HG03066 (cell line): ENCODE data around the gene PLEKHG4.

ENCODE experiments used
- ATAC-seq: cut with Tn5 transposase; IDR thresholded peaks from one replicate; pipeline ENCODE4 v1.9.1; 2021; ENCODE audit warnings: low read depth; ENCODE audit not compliant: unreplicated experiment

PLEKHG4 gene

GRCh38 chr16:67326472-67327309, 47.4 kb downstream of the PLEKHG4 start, which contains the start of the genes KCTD19 and LRRC36:
KCTD19 (minus strand) TSS chr16:67326741; CDS start chr16:67326707, 34 bp downstream.
LRRC36 (plus strand) TSS chr16:67326815; CDS start chr16:67326863, 48 bp downstream.
- ATAC-seq = no peak

- no peak for ATAC-seq
Measured at GRCh38 chr16:67327743-67328142, 48.4 kb downstream of the PLEKHG4 start.

GRCh38 chr16:67329901-67330300, 50.6 kb downstream of the PLEKHG4 start:
- no peak for ATAC-seq

- ATAC-seq = no peak
Measured at GRCh38 chr16:67333315-67333714, 54.0 kb downstream of the PLEKHG4 start.

- no peak for ATAC-seq
Measured at GRCh38 chr16:67336116-67336515, 56.8 kb downstream of the PLEKHG4 start.

GRCh38 chr16:67336648-67337047, 57.3 kb downstream of the PLEKHG4 start:
- ATAC-seq = no peak
